ENCODE measurements around the gene VPS51. TPM values are rescaled to one million over a fixed set of nuclear protein-coding genes. Genes with fewer than 3 reads are reported as not detected.

Gene VPS51
- total RNA-seq, 1 donor: 657 TPM

DNA sequence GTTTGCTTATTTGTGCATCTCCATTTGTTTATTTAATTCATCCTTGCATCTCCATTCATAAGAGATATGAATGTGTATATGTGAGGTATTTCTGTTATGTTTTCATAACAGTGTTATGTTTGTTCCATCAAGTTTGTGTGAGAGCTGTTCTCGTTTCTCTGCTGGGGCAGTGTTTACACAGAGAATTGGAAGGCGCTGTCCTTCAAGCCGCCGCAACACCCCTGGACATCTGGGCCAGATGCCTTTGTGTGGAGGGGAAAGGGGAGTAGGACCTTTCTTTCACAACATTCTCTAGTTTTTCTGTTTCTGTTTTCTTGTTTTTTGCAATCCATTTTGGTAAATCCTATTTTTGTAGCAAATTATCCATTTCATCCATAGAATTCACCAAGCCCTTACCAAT, 8.6 kb downstream of the VPS51 start:
- DNase-seq (ENCODE audit: low read depth in 2 of 3, low spot score in 2 of 3): no peak

GRCh38 chr11:65107078-65107477, 11.1 kb downstream of the VPS51 start:
- DNase-seq (ENCODE audit: low read depth in 2 of 3, low spot score in 2 of 3): no peak

- DNase-seq (ENCODE audit: low read depth in 2 of 3, low spot score in 2 of 3): no peak
Measured at GRCh38 chr11:65107751-65108468, 11.9 kb downstream of the VPS51 start.

GRCh38 chr11:65108469-65109123, 12.6 kb downstream of the VPS51 start:
- no peak for DNase-seq (ENCODE audit: low read depth in 2 of 3, low spot score in 2 of 3)

DNA sequence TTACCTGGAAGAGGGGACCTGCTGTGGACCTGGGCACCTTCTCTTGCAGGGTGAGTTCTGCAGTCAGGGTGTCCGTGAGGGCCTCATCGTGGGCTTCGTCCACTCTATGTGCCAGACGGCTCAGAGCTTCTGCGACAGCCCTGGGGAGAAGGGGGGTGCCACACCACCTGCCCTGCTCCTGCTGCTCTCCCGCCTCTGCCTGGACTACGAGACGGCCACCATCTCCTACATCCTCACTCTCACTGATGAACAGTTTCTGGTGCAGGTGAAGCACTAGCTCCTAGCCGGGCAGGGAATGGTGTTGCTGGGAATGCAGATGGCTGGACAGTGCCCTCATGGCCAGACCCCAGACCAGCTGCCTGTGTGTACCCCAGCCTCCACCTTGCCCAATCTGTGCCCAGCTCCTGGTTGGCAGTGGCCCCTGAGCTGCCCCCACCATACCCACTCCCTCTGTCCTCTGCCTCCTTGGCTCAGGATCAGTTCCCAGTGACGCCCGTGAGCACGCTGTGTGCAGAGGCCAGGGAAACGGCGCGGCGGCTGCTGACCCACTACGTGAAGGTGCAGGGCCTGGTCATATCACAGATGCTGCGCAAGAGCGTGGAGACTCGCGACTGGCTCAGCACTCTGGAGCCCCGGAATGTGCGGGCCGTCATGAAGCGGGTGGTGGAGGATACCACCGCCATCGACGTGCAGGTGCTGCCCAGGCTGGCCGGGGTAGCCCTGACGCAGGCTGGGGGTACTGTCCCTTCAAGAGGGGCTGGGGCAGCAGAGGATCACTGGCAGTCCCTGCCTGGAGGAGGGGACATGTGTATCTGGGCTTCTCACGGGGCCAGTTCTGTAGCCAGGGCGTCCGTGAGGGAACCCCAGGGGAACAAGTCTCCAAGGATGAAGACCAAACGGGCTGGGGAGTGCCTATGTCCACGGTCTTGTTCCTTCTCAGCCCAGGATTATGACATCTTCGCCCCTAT, 13.5 kb downstream of the VPS51 start:
- DNase-seq (ENCODE audit: low read depth in 2 of 3, low spot score in 2 of 3): no peak

DNA sequence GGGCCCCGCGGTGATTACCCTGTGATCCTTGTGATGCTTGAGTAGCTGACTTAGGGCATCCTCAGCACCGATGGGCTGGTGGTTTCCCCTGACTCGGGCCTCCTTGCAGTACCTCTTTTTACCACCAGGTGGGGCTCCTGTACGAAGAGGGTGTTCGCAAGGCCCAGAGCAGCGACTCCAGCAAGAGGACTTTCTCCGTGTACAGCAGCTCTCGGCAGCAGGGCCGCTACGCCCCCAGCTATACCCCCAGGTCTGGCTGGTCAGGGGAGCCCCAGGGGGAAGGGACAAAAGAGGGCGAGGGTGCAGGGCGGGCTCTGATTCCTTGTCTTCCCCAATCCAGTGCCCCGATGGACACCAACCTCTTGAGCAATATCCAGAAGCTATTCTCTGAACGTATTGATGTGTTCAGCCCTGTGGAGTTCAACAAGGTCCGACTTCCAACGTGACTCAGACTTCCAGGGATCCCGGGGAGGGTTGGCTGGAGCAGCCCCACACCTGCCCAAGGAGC, 14.4 kb downstream of the VPS51 start:
- peak; percentile 83 to 94 (median 92) for DNase-seq (ENCODE audit: low read depth in 2 of 3, low spot score in 2 of 3)

GRCh38 chr11:65111159-65111743, 15.2 kb downstream of the VPS51 start:
- DNase-seq (ENCODE audit: low read depth in 2 of 3, low spot score in 2 of 3): no peak

- peak; percentile 82 to 95 (median 92) for DNase-seq (ENCODE audit: low read depth in 2 of 3, low spot score in 2 of 3)
Measured at GRCh38 chr11:65111744-65112545, 15.9 kb downstream of the VPS51 start, which contains the start of gene TM7SF2. TM7SF2 (plus strand) TSS chr11:65111872; CDS start chr11:65112016, 144 bp downstream.

DNA sequence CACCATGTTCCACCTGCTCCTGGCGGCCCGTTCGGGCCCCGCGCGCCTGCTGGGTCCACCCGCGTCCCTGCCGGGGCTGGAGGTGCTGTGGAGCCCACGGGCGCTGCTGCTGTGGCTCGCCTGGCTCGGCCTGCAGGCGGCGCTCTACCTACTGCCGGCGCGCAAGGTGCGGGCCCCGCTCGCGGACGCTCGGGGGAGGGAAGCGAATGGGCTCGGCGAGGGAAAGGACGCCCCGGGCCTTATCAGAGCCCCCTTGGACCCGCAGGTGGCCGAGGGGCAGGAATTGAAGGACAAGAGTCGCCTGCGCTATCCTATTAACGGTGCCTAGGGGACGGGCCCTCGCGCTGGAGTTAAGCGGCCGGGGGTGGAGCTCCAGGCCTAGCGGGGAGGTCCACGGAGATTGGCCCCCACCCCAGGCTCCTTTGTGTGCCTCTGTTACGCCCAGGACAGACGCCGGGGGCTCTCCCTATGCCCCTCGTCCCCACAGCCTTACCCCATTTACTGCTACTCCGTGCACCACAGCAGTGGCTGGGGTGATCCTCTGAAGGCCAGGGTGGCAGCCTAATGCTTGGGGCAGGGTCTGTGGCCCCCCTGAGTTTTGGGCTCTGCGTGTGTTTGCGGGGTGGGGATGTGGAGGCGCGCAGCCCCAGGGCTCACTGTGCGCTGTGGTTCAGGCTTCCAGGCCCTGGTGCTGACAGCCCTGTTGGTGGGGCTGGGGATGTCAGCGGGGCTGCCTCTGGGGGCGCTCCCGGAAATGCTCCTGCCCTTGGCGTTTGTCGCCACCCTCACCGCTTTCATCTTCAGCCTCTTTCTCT, 16.7 kb downstream of the VPS51 start:
- peak; percentile 65 to 70 (median 67) for DNase-seq (ENCODE audit: low read depth in 2 of 3, low spot score in 2 of 3)

DNA sequence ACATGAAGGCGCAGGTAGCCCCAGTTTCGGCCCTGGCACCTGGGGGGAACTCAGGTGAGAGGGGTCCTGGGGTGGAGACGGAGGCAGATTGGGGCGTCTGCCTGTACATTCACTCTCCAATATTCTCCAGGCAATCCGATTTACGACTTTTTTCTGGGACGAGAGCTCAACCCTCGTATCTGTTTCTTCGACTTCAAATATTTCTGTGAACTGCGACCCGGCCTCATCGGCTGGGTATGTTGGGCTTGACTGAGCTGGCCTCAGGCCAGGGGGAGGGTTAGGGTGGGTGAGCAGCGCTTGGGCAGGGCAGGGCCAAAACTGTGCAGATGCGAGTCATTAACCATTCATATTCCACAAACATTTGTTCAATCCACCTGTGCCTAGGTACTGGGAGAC, 17.3 kb downstream of the VPS51 start:
- no peak for DNase-seq (ENCODE audit: low read depth in 2 of 3, low spot score in 2 of 3)

GRCh38 chr11:65113839-65114238, 17.8 kb downstream of the VPS51 start:
- DNase-seq (ENCODE audit: low read depth in 2 of 3, low spot score in 2 of 3): no peak

- DNase-seq (ENCODE audit: low read depth in 2 of 3, low spot score in 2 of 3): no peak
Measured at GRCh38 chr11:65114538-65115171, 18.6 kb downstream of the VPS51 start.

GRCh38 chr11:65115361-65116082, 19.5 kb downstream of the VPS51 start:
- no peak for DNase-seq (ENCODE audit: low read depth in 2 of 3, low spot score in 2 of 3)

GRCh38 chr11:65116370-65117205, 20.6 kb downstream of the VPS51 start:
- DNase-seq (ENCODE audit: low read depth in 2 of 3, low spot score in 2 of 3): peak in 2 of 3 donors; percentile 36 to 45

DNA sequence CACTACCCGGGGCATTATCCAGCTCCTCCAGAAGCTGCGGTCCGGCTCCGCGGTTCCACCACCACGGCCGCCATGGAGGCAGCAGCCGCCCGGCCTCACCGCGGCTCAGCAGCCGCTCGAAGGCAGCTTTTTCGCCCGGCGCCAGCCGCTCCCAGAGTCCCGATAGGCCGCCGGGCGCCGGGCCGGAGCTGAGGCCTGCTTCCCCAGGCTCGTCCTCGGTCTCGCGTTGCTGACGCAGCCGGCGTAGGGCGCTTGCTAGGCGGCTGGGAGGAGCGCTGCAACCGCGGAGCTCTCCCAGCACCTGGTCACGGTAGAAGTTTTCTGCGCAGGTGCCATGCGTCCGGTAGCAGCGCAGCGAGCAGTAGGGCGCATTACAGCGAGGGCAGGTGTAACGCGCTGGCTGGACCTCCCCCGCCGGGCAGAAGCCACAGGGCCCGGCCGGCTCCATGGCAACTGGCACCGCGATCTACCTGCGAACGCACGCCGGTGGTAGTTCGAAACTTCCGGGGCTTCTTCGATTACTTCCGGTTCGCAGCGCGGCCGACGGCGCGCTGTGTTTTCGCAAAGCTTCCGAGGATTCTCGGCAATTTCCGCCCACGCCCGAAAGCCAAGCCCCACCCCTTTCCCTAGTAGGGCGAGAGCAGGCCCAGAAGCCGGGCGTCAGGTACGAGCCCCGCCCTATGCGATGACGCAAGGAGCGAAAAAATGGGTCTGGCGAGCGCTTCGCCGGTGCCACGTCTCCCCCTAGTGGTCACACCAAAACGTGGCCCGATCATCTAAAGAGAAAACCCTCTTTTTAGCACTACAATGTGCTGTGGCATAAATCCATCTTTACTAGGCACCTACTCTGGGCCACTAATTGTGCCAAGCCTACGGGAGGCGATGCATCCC, 21.4 kb downstream of the VPS51 start, which contains the start of gene ZNHIT2:
Gene ZNHIT2 (minus strand): TSS at position 496 of the 891 bp plus-strand sequence. CDS start 48 bp downstream, at position 448.
- DNase-seq (ENCODE audit: low read depth in 2 of 3, low spot score in 2 of 3): peak; percentile 95 to 99 (median 99)
